ENCODE measurements around the gene FAM174C. TPM values are rescaled to one million over a fixed set of nuclear protein-coding genes. Genes with fewer than 3 reads are reported as not detected.

Gene FAM174C
- polyA plus RNA-seq, 1 experiment, result 16.6 TPM

- no peaks in the 10 kb centered on the region; the same call in 1 of the 2 replicates for H3K9me3 ChIP-seq (ENCODE audit: control insufficient read depth, insufficient read depth, low read length)
- H3K4me3 ChIP-seq (ENCODE audit: low read depth, low read length), result no peak overlapping the region
- TF ChIP-seq, protein P1, sequence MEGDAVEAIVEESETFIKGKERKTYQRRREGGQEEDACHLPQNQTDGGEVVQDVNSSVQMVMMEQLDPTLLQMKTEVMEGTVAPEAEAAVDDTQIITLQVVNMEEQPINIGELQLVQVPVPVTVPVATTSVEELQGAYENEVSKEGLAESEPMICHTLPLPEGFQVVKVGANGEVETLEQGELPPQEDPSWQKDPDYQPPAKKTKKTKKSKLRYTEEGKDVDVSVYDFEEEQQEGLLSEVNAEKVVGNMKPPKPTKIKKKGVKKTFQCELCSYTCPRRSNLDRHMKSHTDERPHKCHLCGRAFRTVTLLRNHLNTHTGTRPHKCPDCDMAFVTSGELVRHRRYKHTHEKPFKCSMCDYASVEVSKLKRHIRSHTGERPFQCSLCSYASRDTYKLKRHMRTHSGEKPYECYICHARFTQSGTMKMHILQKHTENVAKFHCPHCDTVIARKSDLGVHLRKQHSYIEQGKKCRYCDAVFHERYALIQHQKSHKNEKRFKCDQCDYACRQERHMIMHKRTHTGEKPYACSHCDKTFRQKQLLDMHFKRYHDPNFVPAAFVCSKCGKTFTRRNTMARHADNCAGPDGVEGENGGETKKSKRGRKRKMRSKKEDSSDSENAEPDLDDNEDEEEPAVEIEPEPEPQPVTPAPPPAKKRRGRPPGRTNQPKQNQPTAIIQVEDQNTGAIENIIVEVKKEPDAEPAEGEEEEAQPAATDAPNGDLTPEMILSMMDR (IDR thresholded peaks at IDR 0.05; ENCODE audit: low read depth, low read length), result no peak
- no peak for DNase-seq (ENCODE audit: low read depth, low spot score)
- ChIA-PET CTCF (no interaction called here), POLR2A (interaction anchor here (0.7 to 1.7 kb wide), 2 partner anchors 13 to 90 kb away, joined by 3 to 7 read pairs; partner anchors contain the start of gene CIRBP)
- H3K27me3 ChIP-seq (ENCODE audit: control insufficient read depth, insufficient read depth, low read length), result peaks cover 42% of the 10 kb centered on the region
- peak overlapping the region; percentile 31 for H3K27ac ChIP-seq (ENCODE audit: low read depth, low read length)
These were observed 7.4 kb downstream of the FAM174C start for GRCh38 chr19:1282588-1283206.

GRCh38 chr19:1283207-1283916, 8.0 kb downstream of the FAM174C start:
- CTCF ChIA-PET, result no interaction called here
- POLR2A ChIA-PET, result interaction anchor here (0.7 to 1.7 kb wide), 2 partner anchors 14 to 89 kb away, joined by 3 to 7 read pairs; partner anchors contain the start of gene CIRBP
- H3K27ac ChIP-seq (ENCODE audit: low read depth, low read length), result peak overlapping the region; percentile 31
- H3K4me3 ChIP-seq (ENCODE audit: low read depth, low read length), result no peak overlapping the region
- H3K27me3 ChIP-seq (ENCODE audit: control insufficient read depth, insufficient read depth, low read length), result peaks cover 48% of the 10 kb centered on the region
- TF ChIP-seq, protein P1 (IDR thresholded peaks at IDR 0.05; ENCODE audit: low read depth, low read length), result no peak
- DNase-seq (ENCODE audit: low read depth, low spot score), result no peak
- no peaks in the 10 kb centered on the region; the same call in 1 of the 2 replicates for H3K9me3 ChIP-seq (ENCODE audit: control insufficient read depth, insufficient read depth, low read length)

GRCh38 chr19:1283917-1284292, 8.6 kb downstream of the FAM174C start:
- Histone ChIP-seq H3K4me3 (ENCODE audit: low read depth, low read length) (no peak overlapping the region), H3K27me3 (ENCODE audit: control insufficient read depth, insufficient read depth, low read length) (peaks cover 48% of the 10 kb centered on the region), H3K9me3 (ENCODE audit: control insufficient read depth, insufficient read depth, low read length) (no peaks in the 10 kb centered on the region; the same call in 1 of the 2 replicates), H3K27ac (ENCODE audit: low read depth, low read length) (no peak overlapping the region)
- ChIA-PET CTCF (no interaction called here), POLR2A (interaction anchor here (0.6 to 1.7 kb wide), 2 partner anchors 15 to 242 kb away, joined by 3 to 7 read pairs; partner anchors contain the start of gene CIRBP)
- no peak for DNase-seq (ENCODE audit: low read depth, low spot score)
- TF ChIP-seq, protein P1 (IDR thresholded peaks at IDR 0.05; ENCODE audit: low read depth, low read length), result no peak

DNA sequence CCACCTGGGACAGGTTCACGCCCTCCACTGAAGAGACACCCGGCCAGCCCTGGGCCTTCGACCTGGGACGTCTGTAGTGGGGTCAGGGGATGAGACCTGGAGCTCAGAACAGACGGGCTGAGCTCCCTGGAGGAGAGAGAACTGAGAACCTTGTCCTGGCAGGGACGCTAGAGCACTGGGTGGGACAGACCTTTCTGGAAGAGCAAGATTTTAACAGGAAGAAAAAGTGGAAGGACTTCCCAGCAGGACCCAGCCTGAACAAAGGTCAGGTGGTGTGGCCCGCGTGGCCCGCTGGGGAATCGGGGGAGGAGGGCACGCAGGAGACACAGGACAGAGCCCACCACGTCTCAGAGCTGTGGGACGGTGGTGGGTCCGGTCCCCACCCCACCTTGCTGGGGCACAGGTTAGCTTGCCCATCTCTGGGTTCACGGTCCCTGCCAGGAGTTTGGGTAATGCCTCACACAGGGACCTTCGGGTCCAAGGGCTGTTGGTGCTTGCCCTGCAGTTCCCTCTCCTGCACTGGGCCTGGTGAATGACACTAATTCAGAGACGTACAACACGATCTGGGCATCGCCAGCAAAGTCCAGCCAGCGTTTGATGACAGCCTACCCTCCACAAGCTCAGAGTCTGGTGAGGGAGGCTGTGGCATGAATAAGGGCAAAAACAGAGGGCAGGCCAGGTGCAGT, 9.1 kb downstream of the FAM174C start:
- ChIA-PET CTCF (no interaction called here), POLR2A (interaction anchor here (0.6 to 1.7 kb wide), 3 partner anchors 15 to 242 kb away, joined by 3 to 7 read pairs (median 4); partner anchors contain the start of gene CIRBP)
- DNase-seq (ENCODE audit: low read depth, low spot score), result no peak
- Histone ChIP-seq H3K4me3 (ENCODE audit: low read depth, low read length) (no peak overlapping the region), H3K27me3 (ENCODE audit: control insufficient read depth, insufficient read depth, low read length) (peaks cover 50% of the 10 kb centered on the region), H3K27ac (ENCODE audit: low read depth, low read length) (no peak overlapping the region), H3K9me3 (ENCODE audit: control insufficient read depth, insufficient read depth, low read length) (no peaks in the 10 kb centered on the region; the same call in 1 of the 2 replicates)
- TF ChIP-seq, protein P1 (IDR thresholded peaks at IDR 0.05; ENCODE audit: low read depth, low read length), result no peak
